NCI-H2081 (cell line): ENCODE measurements around the gene ADCY2.
A peak's percentile ranks its signal among the peaks of the same experiment; 100 is the strongest.

Source experiments
- DNase-seq, 2 experiments: peaks; one replicate each; lab custom pipeline; 2025; lab: John Stamatoyannopoulos, UW

Gene ADCY2

GRCh38 chr5:7515284-7515914, 119.5 kb downstream of the ADCY2 start:
- no peak for DNase-seq

GRCh38 chr5:7516253-7516652, 120.3 kb downstream of the ADCY2 start:
- no peak for DNase-seq

DNA sequence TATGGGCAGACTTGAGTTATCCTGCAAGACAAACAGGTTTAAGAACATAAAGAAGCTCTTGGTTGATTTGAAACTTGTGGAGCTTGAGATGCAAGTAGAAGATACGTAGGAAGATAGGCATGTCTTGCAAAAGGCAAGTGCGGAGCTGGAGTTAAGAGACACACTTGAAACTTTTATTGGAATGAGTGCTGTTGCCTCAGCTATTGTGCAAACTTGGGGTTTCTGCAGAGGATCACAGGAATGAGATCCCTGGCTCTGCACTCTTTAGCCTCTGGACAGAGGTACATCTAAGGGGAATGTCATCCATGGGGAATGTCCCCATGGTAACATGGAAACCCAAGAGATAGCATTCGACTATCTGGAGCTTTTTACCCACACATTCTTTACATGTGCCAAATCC, 121.1 kb downstream of the ADCY2 start:
- no peak for DNase-seq

DNA sequence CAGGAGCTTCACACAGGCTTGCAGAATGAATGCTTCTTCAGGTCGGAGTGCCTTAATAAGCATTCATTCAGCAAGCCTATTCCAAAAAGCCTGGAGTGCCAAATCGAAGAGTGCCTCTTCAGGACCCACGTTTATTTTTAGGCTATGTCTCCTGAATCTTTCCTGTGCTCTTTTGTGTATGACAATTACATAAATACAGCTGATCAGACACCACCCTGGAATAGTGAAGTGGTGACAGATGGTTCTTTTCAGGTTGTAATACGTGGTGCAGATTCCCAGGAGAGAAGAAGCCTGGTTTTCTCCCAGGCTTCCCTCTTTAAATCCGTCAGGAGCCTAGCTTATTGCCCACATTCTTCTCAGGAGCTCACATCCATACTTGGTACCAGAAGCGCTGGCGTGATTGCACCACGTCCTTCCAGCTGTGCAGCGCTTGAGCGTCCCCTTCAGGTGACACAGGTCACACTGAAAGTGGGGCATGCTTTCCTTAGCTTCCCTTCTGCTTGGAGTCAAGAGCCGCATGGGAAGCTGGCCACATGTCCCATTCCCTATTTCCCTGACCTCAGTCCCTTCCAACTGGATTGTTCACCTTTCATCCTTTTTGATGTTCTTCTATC, 123.1 kb downstream of the ADCY2 start:
- no peak for DNase-seq

- no peak for DNase-seq
These were observed 123.6 kb downstream of the ADCY2 start for GRCh38 chr5:7519564-7519963.

- DNase-seq, result no peak
These were observed 133.9 kb downstream of the ADCY2 start for GRCh38 chr5:7529880-7530279.

DNA sequence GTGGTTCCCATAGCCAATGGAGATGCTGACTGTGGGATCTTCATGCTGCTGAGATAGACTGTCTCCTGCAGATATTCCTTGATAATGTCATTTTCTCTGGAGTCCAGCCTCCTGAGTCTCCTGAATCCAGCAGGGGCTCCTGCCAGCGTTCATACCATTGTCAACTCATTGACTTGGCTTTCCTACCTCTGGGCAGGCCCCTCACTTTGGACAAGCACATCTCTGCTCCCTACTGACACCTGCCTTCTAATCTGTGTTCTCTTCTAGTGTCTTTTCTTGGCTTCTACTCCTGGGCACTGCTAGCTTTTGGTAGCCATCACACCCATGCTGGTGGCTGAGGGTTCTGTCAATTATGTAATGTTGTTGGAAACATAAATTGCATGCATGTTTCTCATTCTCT, 138.0 kb downstream of the ADCY2 start:
- DNase-seq, result no peak

DNA sequence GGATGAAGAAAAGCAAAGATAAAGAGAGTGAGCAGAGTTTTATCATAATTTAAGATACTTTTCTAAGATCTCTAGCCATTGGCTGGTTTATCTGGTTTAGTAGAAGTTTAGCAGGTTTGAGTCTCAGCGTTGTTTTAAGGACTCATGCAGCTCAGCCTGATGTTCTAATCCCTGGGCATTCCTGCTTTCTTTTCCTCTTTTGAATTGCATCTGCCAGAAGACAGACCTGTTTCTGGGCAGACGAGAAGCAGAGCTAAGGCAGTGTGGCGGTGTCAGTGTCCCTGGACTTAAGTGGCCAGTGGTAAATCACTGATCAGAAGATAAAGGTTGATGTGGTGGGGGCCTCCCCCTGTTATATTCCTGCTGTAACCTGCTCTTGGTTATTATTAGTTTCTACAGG, 138.6 kb downstream of the ADCY2 start:
- DNase-seq, result no peak

DNA sequence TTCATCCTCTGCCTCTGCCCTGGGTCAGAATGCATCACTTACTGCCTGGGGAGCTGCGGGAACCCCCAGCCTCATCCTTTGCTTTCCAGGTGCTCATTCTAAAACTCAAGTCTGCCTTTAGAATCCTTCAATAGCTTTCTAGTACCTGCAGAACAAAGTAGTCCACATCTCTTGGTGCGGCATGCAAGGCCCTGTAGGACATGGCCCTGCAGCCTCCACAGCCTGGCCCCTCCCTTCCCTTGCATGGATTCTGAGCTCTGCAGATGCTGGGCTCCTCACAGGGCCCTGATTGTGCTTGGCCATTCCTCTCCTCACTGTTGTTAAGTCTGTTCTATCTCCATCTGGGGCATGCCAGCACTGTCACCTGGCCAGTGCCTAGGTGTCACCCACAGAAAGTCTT, 141.6 kb downstream of the ADCY2 start:
- no peak for DNase-seq

DNA sequence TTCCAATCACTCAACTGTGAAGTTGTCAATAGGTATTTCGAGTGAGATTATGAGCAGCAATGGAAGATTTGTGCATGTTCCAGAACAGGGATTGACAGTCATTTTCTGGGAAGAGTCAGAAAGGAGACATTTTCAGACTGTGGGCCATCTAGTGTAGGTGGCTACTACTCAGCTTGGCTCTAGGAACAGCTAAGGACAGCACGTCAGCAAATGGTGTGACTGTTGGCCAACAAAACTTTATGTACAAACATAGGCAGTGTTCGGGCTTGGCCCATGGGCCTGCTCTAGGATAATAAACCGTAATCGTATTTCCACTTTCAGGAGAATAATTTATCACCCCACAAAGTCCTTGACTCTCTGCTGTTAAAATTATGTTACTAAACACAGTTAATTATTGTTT, 143.6 kb downstream of the ADCY2 start:
- DNase-seq, result no peak

DNA sequence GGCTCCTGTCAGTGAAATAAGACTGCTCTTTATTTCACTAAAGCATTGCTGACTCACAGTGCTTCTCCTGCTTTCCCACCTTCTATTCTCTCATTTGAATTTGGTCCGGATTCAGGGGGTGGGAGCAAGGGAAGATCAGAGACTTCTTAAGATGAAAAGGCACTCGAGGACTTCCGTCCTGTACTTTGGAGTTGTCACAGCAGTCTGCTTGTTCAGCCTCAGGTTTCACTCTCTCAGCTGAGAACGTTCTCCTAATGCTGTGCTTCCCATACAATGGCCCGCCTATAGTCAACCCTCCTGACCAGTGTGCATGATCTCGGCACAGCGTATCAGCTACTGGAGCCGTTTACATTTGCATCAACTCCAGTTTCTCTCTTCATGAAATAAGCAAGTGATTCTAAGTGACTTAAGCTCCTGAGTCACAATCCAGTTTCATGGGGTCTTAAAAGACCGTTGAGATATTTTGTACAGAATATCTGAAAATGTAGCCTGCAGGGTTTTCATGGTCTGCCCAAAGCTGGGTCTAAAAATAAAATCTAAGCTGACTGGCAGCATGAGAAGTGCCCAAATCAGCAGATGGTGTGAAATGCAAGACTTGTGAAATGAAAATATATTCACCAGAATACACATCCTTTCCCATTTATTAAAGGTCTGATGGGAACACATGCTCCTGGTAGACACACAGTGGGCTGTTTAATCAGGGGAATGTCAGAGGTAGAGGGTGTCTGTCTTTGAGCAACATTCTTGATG, 145.0 kb downstream of the ADCY2 start:
- no peak for DNase-seq

DNA sequence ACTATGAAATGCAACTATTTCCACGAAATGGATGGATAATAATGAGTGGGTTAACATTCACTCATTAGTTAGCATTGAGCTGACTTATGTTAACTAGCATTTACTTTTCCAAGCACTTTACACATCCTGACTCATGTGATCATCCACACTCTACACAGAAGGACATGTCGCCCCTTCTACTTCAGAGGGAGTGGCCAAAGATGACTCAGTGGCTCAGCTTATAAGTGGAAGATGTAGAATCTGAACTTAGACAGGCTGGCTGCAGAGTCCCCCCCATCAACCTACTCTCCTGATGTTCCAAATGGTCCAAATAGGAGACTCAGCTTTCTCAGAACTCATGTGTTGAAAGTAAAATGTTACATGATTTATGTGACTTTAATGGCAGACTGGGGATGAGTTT, 146.0 kb downstream of the ADCY2 start:
- DNase-seq, result no peak

- no peak for DNase-seq
These were observed 150.6 kb downstream of the ADCY2 start for GRCh38 chr5:7546555-7546954.

DNA sequence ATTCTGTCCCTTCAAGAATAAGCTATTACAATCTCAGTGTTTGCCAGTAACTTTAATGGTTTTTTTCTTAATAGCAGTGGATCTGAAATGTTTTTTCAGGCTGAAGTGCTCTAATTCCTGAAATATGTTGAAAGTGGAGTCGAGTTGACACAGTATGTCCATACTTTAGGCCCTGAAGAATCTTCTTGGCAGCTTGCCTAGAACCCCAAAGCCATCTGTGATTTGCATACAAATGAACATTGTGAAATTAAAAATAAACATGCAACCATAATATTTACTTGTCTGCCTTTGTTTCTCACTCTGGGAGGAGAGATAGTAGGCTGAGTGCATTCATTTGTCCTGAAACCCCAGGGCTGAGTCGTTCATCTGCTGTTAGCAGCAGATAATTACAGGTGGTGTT, 152.7 kb downstream of the ADCY2 start:
- peak; percentile 28 to 60 for DNase-seq

DNA sequence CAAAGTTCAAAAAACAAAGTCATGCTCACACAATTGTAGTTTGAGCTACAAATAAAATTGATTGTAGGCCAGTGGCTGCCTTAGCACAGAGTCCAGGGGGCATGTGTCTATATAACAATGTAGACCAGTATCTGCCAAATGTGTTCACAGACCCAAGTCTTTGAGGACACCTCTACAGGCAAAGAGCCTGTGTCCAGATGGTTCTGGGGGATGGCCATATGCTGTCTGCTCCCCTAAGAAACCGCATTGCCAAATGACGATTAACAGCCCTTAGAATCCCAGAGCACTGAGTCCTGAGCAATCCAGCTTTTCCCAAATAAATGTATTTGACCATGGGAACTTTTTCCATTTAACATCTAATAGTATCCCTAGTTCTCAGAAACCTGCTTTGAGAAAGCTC, 169.6 kb downstream of the ADCY2 start:
- no peak for DNase-seq

DNA sequence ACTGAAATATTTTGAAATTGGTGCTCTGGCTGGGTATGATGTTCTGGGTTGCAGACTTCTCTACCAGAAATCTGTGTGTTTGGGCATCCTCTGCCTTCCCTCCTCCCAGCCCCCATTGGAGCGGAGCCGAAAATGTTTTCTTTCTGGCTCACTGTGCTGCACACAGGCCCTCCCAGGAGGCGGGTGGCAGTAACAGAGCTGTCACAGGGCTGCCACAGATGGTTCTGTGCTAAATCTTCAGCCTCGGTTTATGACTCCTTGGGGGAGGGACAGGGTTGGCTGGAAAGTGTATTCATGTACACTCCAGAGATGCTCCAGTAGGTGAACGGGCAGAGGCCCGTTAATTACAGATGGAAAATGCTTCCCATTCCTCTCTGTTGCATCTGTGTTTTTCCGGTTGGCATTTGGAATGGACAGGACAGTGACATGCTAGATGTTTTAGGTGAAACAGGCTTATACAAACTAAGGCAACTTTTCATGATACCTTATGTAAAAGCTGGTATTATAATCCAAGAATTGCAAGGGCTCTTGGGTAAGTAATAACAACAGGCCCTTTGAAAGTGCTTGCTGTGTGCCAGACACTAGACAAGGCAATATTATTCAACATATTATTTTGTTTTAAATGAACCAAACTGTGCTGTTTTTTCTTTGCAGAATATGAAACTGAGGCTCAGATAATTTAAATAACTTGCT, 180.2 kb downstream of the ADCY2 start:
- no peak for DNase-seq

DNA sequence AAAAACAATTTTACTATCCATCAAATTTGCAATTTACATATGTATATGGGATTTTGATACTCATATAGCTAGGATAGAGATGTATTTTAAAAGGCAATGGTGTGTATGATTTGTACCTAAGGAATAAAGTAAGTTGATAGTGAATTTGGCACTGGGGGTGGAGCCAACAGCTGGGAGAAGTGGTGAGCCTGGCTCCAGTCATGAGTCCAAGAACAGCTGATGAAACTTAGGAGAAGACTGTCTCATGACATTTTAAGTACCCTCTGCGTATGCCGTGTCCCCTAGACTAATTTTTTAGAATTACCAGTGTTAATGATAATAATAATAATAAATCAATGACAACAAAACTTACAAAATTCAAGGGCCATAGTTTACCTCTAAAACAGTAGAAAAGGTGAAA, 181.4 kb downstream of the ADCY2 start:
- no peak for DNase-seq

DNA sequence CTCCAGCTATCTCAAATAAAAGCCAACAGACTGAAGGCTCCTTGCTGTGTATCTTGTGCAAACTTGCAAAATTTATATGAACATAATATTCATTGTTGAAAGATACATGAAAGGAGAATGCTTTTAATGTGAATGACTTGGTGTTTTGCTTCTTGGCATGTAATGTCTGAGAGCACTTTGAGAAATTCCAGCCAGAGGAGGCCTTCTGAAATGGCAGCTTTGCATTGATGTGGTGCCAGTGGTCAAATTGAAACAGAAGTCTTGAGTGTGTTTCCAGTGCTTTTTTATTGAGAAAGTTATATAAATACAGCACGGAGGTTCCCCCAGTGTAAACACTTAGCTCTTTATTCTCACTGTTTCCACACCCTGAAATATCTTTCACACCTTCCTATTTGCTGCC, 182.1 kb downstream of the ADCY2 start:
- DNase-seq, result no peak

- no peak for DNase-seq
These were observed 188.8 kb downstream of the ADCY2 start for GRCh38 chr5:7584749-7585148.

GRCh38 chr5:7585807-7586206, 189.9 kb downstream of the ADCY2 start:
- no peak for DNase-seq

DNA sequence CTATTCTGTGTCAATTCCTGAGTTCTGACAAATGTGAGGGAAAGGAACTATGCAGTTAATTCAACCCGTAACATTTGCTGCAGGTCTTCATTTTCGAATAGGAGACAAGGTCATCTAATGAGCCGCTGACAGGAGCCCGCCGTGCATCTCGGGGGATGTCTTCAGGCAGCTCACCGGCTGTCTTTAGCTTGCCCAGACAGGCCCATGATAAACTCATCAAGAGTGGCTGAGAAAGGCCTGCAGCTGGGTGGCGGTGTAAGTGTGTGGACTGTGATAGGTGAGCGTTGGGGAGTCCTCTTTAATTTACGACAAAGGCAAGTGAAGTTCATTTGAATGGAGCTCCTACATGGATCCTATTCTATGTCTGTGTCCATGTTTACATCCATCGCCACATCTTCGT, 190.5 kb downstream of the ADCY2 start:
- no peak for DNase-seq

DNA sequence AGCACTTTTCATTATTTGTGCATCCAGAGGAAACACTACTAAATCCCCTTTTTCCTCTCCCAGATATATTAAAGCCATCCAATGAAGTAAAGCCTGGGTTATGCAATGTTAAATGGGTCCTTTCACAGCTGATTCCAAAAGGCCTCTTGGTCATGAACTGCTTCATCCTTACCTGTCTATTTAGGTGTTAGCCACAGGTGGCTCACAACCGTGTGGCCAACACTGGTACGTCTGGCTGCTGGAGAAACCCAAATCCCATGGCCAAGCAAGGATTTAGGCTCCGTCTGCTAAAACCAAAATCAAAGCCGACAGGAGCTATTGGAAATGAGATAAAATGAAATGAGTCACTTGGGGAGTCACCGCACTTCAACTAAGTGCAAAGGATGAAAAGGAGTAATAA, 193.9 kb downstream of the ADCY2 start:
- no peak for DNase-seq

GRCh38 chr5:7592910-7593309, 197.0 kb downstream of the ADCY2 start:
- peak; percentile 28 to 32 for DNase-seq
